GM12878 (cell line): ENCODE measurements around the gene LENG1. TPM values are rescaled to one million over a fixed set of nuclear protein-coding genes. Genes with fewer than 3 reads are reported as not detected.
A peak's percentile ranks its signal among the peaks of the same experiment; 100 is the strongest.

Experiments
- BCL11A ChIP-seq: IDR thresholded peaks from 2 replicates; pipeline ENCODE4 v1.6.1; 2011; ENCODE audit warnings: low read depth, low read length
- CBFB ChIP-seq: IDR thresholded peaks from 2 replicates; pipeline ENCODE4 v1.6.1; 2016; ENCODE audit warnings: antibody characterized with exemption, low read depth
- CEBPZ ChIP-seq: fragments of 150-350 bp; IDR thresholded peaks from 2 replicates; pipeline ENCODE4 v1.6.1; 2016; ENCODE audit warnings: low read depth, low read length
- CREB1 ChIP-seq: IDR thresholded peaks from 2 replicates; pipeline ENCODE4 v1.6.1; 2012; ENCODE audit warnings: low read depth, mild to moderate bottlenecking, inconsistent platforms
- EGR1 ChIP-seq, 2 experiments: IDR thresholded peaks; 1 replicate in 1 of 2; 2 replicates in 1 of 2; pipeline ENCODE4 v1.6.1; 2011 to 2012; ENCODE audit warnings: low read depth in 2 of 2, low read length in 2 of 2, borderline replicate concordance in 1 of 2, mild to moderate bottlenecking in 1 of 2, moderate library complexity in 1 of 2
- FOXK2 ChIP-seq: fragments of 450-650 bp; IDR thresholded peaks from 2 replicates; pipeline ENCODE4 v1.6.1; 2017; ENCODE audit warnings: mild to moderate bottlenecking, moderate library complexity
- KLF5 ChIP-seq: fragments of 450-650 bp; IDR thresholded peaks from 2 replicates; pipeline ENCODE4 v1.6.1; 2014; ENCODE audit warnings: mild to moderate bottlenecking; ENCODE audit not compliant: partially characterized antibody
- NRF1 ChIP-seq: conservative IDR thresholded peaks from 2 replicates; pipeline ENCODE4 v1.6.1; 2011; ENCODE audit warnings: mild to moderate bottlenecking, low read depth, low read length, improper control_type of control experiment
- RB1 ChIP-seq: fragments of 450-650 bp; formaldehyde crosslinking; IDR thresholded peaks from 2 replicates; pipeline ENCODE4 v1.6.1; 2017; ENCODE audit warnings: mild to moderate bottlenecking, borderline replicate concordance
- RFX5 ChIP-seq: IDR thresholded peaks from 2 replicates; pipeline ENCODE4 v1.6.1; 2011; ENCODE audit warnings: low read depth, low read length, improper control_type of control experiment
- SMAD5 ChIP-seq: IDR thresholded peaks from 2 replicates; pipeline ENCODE4 v1.6.1; 2016; ENCODE audit warnings: antibody characterized with exemption, low read depth
- SP1 ChIP-seq: IDR thresholded peaks from one replicate; pipeline ENCODE4 v1.6.1; 2011; ENCODE audit warnings: low read depth, low read length
- SREBF1 ChIP-seq: IDR thresholded peaks from 2 replicates; pipeline ENCODE4 v1.6.1; 2012; ENCODE audit warnings: mild to moderate bottlenecking, low read length
- STAT3 ChIP-seq: IDR thresholded peaks from 2 replicates; pipeline ENCODE4 v1.6.1; 2011; ENCODE audit warnings: low read depth, low read length, improper control_type of control experiment
- TARDBP ChIP-seq: IDR thresholded peaks from 2 replicates; pipeline ENCODE4 v1.6.1; 2016; ENCODE audit warnings: borderline replicate concordance
- YBX1 ChIP-seq: fragments of 450-650 bp; IDR thresholded peaks from 2 replicates; pipeline ENCODE4 v1.6.1; 2016; ENCODE audit warnings: antibody characterized with exemption
- ZNF207 ChIP-seq: fragments of 450-650 bp; IDR thresholded peaks from 2 replicates; pipeline ENCODE4 v1.6.1; 2014; ENCODE audit warnings: antibody characterized with exemption, mild to moderate bottlenecking, borderline replicate concordance
- ZNF24 ChIP-seq: fragments of 450-650 bp; IDR thresholded peaks from 2 replicates; pipeline ENCODE4 v1.6.1; 2017; ENCODE audit warnings: antibody characterized with exemption, mild to moderate bottlenecking
- ZSCAN29 ChIP-seq: fragments of 450-650 bp; IDR thresholded peaks from 2 replicates; pipeline ENCODE4 v1.6.1; 2017; ENCODE audit warnings: mild to moderate bottlenecking, moderate library complexity
- polyA plus RNA-seq, 11 experiments: library from polyadenylated mRNA; depleted of rRNA in 4 of 11; unstranded in 6 of 11; stranded (reverse) in 5 of 11; fragments of >200 nt; fragmentation: Nextera tagmentation in 4 of 11; fragmentation: Illumina TruSeq in 1 of 11; extraction: Ambion mirVana in 4 of 11; extraction: Trizol in 1 of 11; gene quantifications; 1 replicate in 1 of 11; 2 replicates in 10 of 11; pipeline versions ENCODE4 v1.2.1 to v1.2.3, GENCODE V29; 2011 to 2016; ENCODE audit warnings: inconsistent platforms in 2 of 11, missing spikeins in 2 of 11, low read depth in 1 of 11
- total RNA-seq, 4 experiments: library from RNA; depleted of rRNA in 3 of 4; stranded (reverse); fragments of >200 nt in 3 of 4; fragmentation: Illumina TruSeq in 1 of 4; extraction: Trizol in 1 of 4; gene quantifications; 2 replicates each; pipeline versions ENCODE4 v1.2.1 to v1.2.3, GENCODE V29; 2013 to 2021
- TF ChIP-seq, protein P1 (sequence below): fragments of 450-650 bp; conservative IDR thresholded peaks from 2 replicates; pipeline ENCODE4 v1.6.1; 2017; ENCODE audit warnings: mild to moderate bottlenecking, moderate library complexity
- TF ChIP-seq, protein P2 (sequence below): fragments of 450-650 bp; IDR thresholded peaks from 2 replicates; pipeline ENCODE4 v1.6.1; 2017; ENCODE audit warnings: antibody characterized with exemption, mild to moderate bottlenecking, moderate library complexity

Gene LENG1
- total and polyA plus RNA-seq, 10 of the 15 experiments (the other 5 are each of a cell fraction or from before 2014, with no cell fraction given) = 0.21 to 10.8 (median 5.8) TPM

DNA sequence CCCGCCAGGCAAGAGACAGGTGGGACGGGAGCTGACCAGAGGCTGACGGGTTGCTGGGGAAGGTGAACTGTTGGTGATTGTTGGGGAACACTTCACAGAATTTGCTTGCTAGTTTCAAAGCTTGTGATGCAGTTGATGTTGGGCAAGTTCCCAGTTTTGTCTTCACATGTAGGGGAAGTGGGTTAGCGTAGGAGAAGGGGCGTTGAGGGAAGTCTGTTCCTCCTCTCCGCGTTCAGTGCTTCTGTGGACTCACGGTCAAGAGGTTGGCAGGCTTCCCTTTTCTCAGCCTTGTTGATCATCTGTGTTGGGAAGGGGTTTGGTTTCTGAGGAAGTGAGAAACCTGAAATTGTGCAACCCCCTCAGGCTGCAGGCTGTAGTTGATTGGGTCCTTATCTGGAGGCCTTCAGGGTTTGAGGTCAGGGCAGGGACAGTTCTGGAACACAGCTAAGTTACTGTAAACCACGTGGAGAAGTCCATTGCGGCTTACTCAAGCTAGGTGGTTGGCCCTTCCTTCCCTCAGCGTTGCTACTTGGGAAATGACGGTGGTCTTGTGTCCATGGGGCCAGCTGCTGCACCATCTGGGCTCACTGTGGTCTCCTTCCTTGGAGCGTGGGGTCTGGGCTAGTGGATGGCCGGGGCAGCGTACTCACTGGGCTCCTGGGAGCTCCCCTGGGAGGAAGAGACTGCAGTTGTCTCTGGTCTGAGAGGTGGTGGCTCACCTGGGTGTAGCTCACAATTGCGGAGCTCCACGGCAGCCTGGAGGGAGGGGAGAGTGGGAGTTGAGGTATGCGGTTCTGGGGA, 48.7 kb upstream of the LENG1 start (continued):
- TF ChIP-seq, protein P1, sequence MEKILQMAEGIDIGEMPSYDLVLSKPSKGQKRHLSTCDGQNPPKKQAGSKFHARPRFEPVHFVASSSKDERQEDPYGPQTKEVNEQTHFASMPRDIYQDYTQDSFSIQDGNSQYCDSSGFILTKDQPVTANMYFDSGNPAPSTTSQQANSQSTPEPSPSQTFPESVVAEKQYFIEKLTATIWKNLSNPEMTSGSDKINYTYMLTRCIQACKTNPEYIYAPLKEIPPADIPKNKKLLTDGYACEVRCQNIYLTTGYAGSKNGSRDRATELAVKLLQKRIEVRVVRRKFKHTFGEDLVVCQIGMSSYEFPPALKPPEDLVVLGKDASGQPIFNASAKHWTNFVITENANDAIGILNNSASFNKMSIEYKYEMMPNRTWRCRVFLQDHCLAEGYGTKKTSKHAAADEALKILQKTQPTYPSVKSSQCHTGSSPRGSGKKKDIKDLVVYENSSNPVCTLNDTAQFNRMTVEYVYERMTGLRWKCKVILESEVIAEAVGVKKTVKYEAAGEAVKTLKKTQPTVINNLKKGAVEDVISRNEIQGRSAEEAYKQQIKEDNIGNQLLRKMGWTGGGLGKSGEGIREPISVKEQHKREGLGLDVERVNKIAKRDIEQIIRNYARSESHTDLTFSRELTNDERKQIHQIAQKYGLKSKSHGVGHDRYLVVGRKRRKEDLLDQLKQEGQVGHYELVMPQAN = peak; percentile 17; the same call in 1 of the 2 replicates
- TF ChIP-seq CBFB (peak; percentile 82; the same call in 1 of the 2 replicates), ZNF207 (0 out of 2 replicates have a peak, but pooled peaks have one; percentile 31), FOXK2 (peak; percentile 74), RB1 (no peak), TARDBP (peak; percentile 23; the same call in 1 of the 2 replicates), EGR1 (IDR thresholded peaks at IDR 0.05; ENCODE audit: borderline replicate concordance in 1 of 2, low read depth in 2 of 2, low read length in 2 of 2) (no peak), ZNF24 (no peak), KLF5 (no peak), STAT3 (0 out of 2 replicates have a peak, but pooled peaks have one; percentile 63), CREB1 (peak; percentile 33; the same call in 1 of the 2 replicates), YBX1 (no peak), RFX5 (0 out of 2 replicates have a peak, but pooled peaks have one; percentile 42), BCL11A (0 out of 2 replicates have a peak, but pooled peaks have one; percentile 14), SP1 (peak; percentile 28), SREBF1 (no peak), SMAD5 (peak; percentile 67; the same call in 1 of the 2 replicates), ZSCAN29 (no peak), NRF1 (no peak), CEBPZ (no peak; the same call in 1 of the 2 replicates)
- TF ChIP-seq, protein P2, sequence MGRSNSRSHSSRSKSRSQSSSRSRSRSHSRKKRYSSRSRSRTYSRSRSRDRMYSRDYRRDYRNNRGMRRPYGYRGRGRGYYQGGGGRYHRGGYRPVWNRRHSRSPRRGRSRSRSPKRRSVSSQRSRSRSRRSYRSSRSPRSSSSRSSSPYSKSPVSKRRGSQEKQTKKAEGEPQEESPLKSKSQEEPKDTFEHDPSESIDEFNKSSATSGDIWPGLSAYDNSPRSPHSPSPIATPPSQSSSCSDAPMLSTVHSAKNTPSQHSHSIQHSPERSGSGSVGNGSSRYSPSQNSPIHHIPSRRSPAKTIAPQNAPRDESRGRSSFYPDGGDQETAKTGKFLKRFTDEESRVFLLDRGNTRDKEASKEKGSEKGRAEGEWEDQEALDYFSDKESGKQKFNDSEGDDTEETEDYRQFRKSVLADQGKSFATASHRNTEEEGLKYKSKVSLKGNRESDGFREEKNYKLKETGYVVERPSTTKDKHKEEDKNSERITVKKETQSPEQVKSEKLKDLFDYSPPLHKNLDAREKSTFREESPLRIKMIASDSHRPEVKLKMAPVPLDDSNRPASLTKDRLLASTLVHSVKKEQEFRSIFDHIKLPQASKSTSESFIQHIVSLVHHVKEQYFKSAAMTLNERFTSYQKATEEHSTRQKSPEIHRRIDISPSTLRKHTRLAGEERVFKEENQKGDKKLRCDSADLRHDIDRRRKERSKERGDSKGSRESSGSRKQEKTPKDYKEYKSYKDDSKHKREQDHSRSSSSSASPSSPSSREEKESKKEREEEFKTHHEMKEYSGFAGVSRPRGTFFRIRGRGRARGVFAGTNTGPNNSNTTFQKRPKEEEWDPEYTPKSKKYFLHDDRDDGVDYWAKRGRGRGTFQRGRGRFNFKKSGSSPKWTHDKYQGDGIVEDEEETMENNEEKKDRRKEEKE = peak; percentile 4; the same call in 1 of the 2 replicates
